NCI-H1105 treated with DMSO at 0.1 percent for 48 hours (cell line): ENCODE data around the gene RAMP2.
"Not testable (repeated sequence)": the region's sequence is repeated elsewhere in the genome, so short reads cannot be mapped to it uniquely, and the experiment has no call there.

ENCODE experiments used
- DNase-seq: peaks from one replicate; lab custom pipeline; 2025; lab: John Stamatoyannopoulos, UW

Gene RAMP2

GRCh38 chr17:42760652-42761581 is at the start of gene RAMP2:
TSS of gene RAMP2 (plus strand) at chr17:42761227. CDS start at chr17:42761262, 35 bp downstream.
- DNase-seq: peak; percentile 25

GRCh38 chr17:42720996-42721583 is 39.9 kb upstream of the RAMP2 start:
- DNase-seq: peak; percentile 67

GRCh38 chr17:42723636-42724035 is 37.4 kb upstream of the RAMP2 start:
- DNase-seq: no peak

GRCh38 chr17:42725143-42725542 is 35.9 kb upstream of the RAMP2 start:
- DNase-seq: no peak

GRCh38 chr17:42740699-42741098 is 20.3 kb upstream of the RAMP2 start:
- no peak for DNase-seq

GRCh38 chr17:42742916-42743315 is 18.1 kb upstream of the RAMP2 start:
- DNase-seq: not testable (repeated sequence)

- no peak for DNase-seq
Measured at GRCh38 chr17:42743595-42744282, 17.3 kb upstream of the RAMP2 start.

- peak; percentile 76 for DNase-seq
Measured at GRCh38 chr17:42744283-42744805, 16.7 kb upstream of the RAMP2 start.

GRCh38 chr17:42744806-42745617 is 16.0 kb upstream of the RAMP2 start, which contains the start of gene EZH1:
TSS of gene EZH1 (minus strand) at chr17:42745040. CDS start at chr17:42728941, 16,099 bp downstream.
- peak; percentile 90 for DNase-seq

- DNase-seq: no peak
Measured at GRCh38 chr17:42748202-42748907, 12.7 kb upstream of the RAMP2 start.

GRCh38 chr17:42748908-42749798 is 11.9 kb upstream of the RAMP2 start:
- DNase-seq: no peak

- DNase-seq: no peak
Measured at GRCh38 chr17:42750739-42751344, 10.2 kb upstream of the RAMP2 start.

GRCh38 chr17:42751628-42752027 is 9.4 kb upstream of the RAMP2 start:
- DNase-seq: no peak

GRCh38 chr17:42754782-42755181 is 6.2 kb upstream of the RAMP2 start:
- DNase-seq: no peak

- DNase-seq: no peak
Measured at GRCh38 chr17:42759982-42760651, 910 bp upstream of the RAMP2 start.

- no peak for DNase-seq
Measured at GRCh38 chr17:42761638-42762037, 611 bp downstream of the RAMP2 start.

- no peak for DNase-seq
Measured at GRCh38 chr17:42766124-42766523, 5.1 kb downstream of the RAMP2 start.

- no peak for DNase-seq
Measured at GRCh38 chr17:42767512-42767911, 6.5 kb downstream of the RAMP2 start.

GRCh38 chr17:42768006-42768405 is 7.0 kb downstream of the RAMP2 start:
- DNase-seq: not testable (repeated sequence)
